Stimulated activated CD8-positive, alpha-beta memory T cell treated with anti-CD3 and anti-CD28 coated beads, Interleukin-4, amount 100 ng/mL, for 4 hours (primary cell): Measurements from ENCODE around the gene ZCCHC4.
"Not testable (repeated sequence)": the region's sequence is repeated elsewhere in the genome, so short reads cannot be mapped to it uniquely, and the experiment has no call there.

ENCODE experiments used
- DNase-seq, 2 donors: peaks; one replicate each; pipeline ENCODE4 v3.0.0-alpha.2; 2020; ENCODE audit warnings: low read depth in 2 of 2, low spot score in 1 of 2

Gene ZCCHC4

GRCh38 chr4:25320773-25321172 lies 8.2 kb downstream of the ZCCHC4 start:
- DNase-seq = no peak

- DNase-seq = no peak
Observed at GRCh38 chr4:25321703-25322102, 9.1 kb downstream of the ZCCHC4 start.

GRCh38 chr4:25328463-25328862 lies 15.9 kb downstream of the ZCCHC4 start:
- DNase-seq = not testable (repeated sequence)

GRCh38 chr4:25330335-25330734 lies 17.8 kb downstream of the ZCCHC4 start:
- DNase-seq = no peak

GRCh38 chr4:25330905-25331808 lies 18.6 kb downstream of the ZCCHC4 start:
- DNase-seq = no peak

GRCh38 chr4:25343671-25344070 lies 31.1 kb downstream of the ZCCHC4 start:
- DNase-seq = no peak

- DNase-seq = no peak
Observed at GRCh38 chr4:25345744-25346143, 33.2 kb downstream of the ZCCHC4 start.

- DNase-seq = no peak
Observed at GRCh38 chr4:25346913-25347312, 34.3 kb downstream of the ZCCHC4 start.

GRCh38 chr4:25347473-25347872 lies 34.9 kb downstream of the ZCCHC4 start:
- no peak for DNase-seq

- no peak for DNase-seq
Observed at GRCh38 chr4:25347971-25348370, 35.4 kb downstream of the ZCCHC4 start.

GRCh38 chr4:25350561-25350960 lies 38.0 kb downstream of the ZCCHC4 start:
- DNase-seq = no peak

- DNase-seq = no peak
Observed at GRCh38 chr4:25351777-25352416, 39.3 kb downstream of the ZCCHC4 start.

- DNase-seq = no peak
Observed at GRCh38 chr4:25356068-25356467, 43.5 kb downstream of the ZCCHC4 start.

GRCh38 chr4:25358515-25359275 lies 46.1 kb downstream of the ZCCHC4 start:
- no peak for DNase-seq

GRCh38 chr4:25361253-25361652 lies 48.7 kb downstream of the ZCCHC4 start:
- DNase-seq = no peak

- DNase-seq = no peak
Observed at GRCh38 chr4:25367004-25367621, 54.5 kb downstream of the ZCCHC4 start.

- DNase-seq = no peak
Observed at GRCh38 chr4:25367877-25368276, 55.3 kb downstream of the ZCCHC4 start.

GRCh38 chr4:25368315-25368714 lies 55.7 kb downstream of the ZCCHC4 start:
- no peak for DNase-seq

- DNase-seq = no peak
Observed at GRCh38 chr4:25370242-25370641, 57.7 kb downstream of the ZCCHC4 start.

- not testable (repeated sequence) for DNase-seq
Observed at GRCh38 chr4:25372549-25372948, 60.0 kb downstream of the ZCCHC4 start.
